HL-60 (cell line): Measurements from ENCODE around the gene SLC40A1.

Experiments used
- DNase-seq, 2 experiments: peaks; one replicate each; pipeline ENCODE4 v3.0.0-alpha.2; 2010 to 2020; ENCODE audit warnings: low read depth in 1 of 2, low spot score in 1 of 2
- H3K27ac ChIP-seq: fragments of 250-450 bp; sonication (Bioruptor Pico); replicated peaks from 2 replicates; pipeline ENCODE4 v1.5.1; 2020; ENCODE audit warnings: mild to moderate bottlenecking, moderate library complexity
- H3K27me3 ChIP-seq: fragments of 250-450 bp; sonication (Bioruptor Pico); 2 replicates; pipeline ENCODE4 v1.5.1; 2021; ENCODE audit warnings: mild to moderate bottlenecking, moderate library complexity; ENCODE audit not compliant: insufficient read depth, poor library complexity, severe bottlenecking
- H3K4me3 ChIP-seq: replicated peaks from 2 replicates; pipeline ENCODE4 v1.5.1; 2011; ENCODE audit warnings: mild to moderate bottlenecking, control low read depth, low read length; ENCODE audit not compliant: insufficient read depth
- GABPA ChIP-seq: IDR thresholded peaks from 2 replicates; pipeline ENCODE4 v1.6.1; 2012; ENCODE audit warnings: low read depth
- POLR2AphosphoS5 ChIP-seq: IDR thresholded peaks from 2 replicates; pipeline ENCODE4 v1.6.1; 2012; ENCODE audit warnings: low read depth
- SPI1 ChIP-seq: IDR thresholded peaks from 2 replicates; pipeline ENCODE4 v1.6.1; 2012; ENCODE audit warnings: low read depth, mild to moderate bottlenecking, borderline replicate concordance
- TF ChIP-seq, protein P1 (sequence below): IDR thresholded peaks from one replicate; pipeline ENCODE4 v1.5.1; 2011; ENCODE audit warnings: low read length, control low read depth, inconsistent platforms; ENCODE audit not compliant: insufficient read depth
- TF ChIP-seq, protein P2 (sequence below): IDR thresholded peaks from 2 replicates; pipeline ENCODE4 v1.6.1; 2012; ENCODE audit warnings: low read depth; ENCODE audit not compliant: insufficient replicate concordance

SLC40A1 gene

DNA sequence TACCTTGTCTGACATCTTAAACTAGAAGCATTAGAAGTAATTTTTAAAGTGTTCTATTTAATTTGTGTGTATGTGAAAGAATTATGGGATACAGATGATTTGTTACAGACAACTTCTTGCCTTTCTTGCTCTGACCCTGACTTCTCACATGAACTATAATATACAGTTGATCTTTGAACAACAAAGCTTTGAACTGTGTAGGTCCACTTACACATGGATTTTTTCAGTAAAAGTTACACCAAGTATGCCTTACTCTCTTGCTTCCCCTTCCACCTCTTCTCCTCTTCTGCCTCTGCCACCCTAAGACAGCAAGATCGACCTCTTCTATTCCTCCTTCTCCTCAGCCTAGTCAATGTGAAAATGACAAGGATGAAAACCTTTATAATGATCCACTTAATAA, 42.2 kb downstream of the SLC40A1 start:
- TF ChIP-seq, protein P1, sequence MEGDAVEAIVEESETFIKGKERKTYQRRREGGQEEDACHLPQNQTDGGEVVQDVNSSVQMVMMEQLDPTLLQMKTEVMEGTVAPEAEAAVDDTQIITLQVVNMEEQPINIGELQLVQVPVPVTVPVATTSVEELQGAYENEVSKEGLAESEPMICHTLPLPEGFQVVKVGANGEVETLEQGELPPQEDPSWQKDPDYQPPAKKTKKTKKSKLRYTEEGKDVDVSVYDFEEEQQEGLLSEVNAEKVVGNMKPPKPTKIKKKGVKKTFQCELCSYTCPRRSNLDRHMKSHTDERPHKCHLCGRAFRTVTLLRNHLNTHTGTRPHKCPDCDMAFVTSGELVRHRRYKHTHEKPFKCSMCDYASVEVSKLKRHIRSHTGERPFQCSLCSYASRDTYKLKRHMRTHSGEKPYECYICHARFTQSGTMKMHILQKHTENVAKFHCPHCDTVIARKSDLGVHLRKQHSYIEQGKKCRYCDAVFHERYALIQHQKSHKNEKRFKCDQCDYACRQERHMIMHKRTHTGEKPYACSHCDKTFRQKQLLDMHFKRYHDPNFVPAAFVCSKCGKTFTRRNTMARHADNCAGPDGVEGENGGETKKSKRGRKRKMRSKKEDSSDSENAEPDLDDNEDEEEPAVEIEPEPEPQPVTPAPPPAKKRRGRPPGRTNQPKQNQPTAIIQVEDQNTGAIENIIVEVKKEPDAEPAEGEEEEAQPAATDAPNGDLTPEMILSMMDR, result no peak
- TF ChIP-seq, protein P2, sequence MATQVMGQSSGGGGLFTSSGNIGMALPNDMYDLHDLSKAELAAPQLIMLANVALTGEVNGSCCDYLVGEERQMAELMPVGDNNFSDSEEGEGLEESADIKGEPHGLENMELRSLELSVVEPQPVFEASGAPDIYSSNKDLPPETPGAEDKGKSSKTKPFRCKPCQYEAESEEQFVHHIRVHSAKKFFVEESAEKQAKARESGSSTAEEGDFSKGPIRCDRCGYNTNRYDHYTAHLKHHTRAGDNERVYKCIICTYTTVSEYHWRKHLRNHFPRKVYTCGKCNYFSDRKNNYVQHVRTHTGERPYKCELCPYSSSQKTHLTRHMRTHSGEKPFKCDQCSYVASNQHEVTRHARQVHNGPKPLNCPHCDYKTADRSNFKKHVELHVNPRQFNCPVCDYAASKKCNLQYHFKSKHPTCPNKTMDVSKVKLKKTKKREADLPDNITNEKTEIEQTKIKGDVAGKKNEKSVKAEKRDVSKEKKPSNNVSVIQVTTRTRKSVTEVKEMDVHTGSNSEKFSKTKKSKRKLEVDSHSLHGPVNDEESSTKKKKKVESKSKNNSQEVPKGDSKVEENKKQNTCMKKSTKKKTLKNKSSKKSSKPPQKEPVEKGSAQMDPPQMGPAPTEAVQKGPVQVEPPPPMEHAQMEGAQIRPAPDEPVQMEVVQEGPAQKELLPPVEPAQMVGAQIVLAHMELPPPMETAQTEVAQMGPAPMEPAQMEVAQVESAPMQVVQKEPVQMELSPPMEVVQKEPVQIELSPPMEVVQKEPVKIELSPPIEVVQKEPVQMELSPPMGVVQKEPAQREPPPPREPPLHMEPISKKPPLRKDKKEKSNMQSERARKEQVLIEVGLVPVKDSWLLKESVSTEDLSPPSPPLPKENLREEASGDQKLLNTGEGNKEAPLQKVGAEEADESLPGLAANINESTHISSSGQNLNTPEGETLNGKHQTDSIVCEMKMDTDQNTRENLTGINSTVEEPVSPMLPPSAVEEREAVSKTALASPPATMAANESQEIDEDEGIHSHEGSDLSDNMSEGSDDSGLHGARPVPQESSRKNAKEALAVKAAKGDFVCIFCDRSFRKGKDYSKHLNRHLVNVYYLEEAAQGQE, result no peak
- TF ChIP-seq SPI1 (no peak), POLR2AphosphoS5 (no peak), GABPA (no peak)
- Histone ChIP-seq H3K4me3 (no peak overlapping the region), H3K27me3 (no peaks in the 10 kb centered on the region), H3K27ac (no peak overlapping the region)
- no peak for DNase-seq

DNA sequence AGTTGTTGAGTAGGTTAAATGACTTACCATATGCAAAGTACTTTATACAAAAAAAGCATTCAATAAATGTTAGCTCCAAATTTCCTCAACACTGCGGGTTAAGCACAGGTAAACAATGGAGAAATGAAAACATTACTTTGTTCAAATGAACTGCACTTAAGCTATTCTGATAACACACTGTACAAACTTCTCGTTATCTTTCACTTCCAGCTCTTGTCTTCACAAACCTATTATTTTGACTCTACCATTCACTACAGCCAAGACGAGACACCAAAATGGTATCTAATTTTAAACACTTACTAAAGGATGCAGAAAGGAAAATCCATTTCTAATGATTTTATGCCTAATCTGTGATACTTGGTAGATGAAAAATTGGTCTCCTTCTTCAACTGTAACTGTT, 43.8 kb downstream of the SLC40A1 start:
- no peaks in the 10 kb centered on the region for H3K27me3 ChIP-seq
- no peak for TF ChIP-seq GABPA
- TF ChIP-seq POLR2AphosphoS5, result no peak
- no peak for TF ChIP-seq SPI1
- TF ChIP-seq, protein P2, result no peak
- TF ChIP-seq, protein P1, result no peak
- H3K4me3 ChIP-seq, result no peak overlapping the region

DNA sequence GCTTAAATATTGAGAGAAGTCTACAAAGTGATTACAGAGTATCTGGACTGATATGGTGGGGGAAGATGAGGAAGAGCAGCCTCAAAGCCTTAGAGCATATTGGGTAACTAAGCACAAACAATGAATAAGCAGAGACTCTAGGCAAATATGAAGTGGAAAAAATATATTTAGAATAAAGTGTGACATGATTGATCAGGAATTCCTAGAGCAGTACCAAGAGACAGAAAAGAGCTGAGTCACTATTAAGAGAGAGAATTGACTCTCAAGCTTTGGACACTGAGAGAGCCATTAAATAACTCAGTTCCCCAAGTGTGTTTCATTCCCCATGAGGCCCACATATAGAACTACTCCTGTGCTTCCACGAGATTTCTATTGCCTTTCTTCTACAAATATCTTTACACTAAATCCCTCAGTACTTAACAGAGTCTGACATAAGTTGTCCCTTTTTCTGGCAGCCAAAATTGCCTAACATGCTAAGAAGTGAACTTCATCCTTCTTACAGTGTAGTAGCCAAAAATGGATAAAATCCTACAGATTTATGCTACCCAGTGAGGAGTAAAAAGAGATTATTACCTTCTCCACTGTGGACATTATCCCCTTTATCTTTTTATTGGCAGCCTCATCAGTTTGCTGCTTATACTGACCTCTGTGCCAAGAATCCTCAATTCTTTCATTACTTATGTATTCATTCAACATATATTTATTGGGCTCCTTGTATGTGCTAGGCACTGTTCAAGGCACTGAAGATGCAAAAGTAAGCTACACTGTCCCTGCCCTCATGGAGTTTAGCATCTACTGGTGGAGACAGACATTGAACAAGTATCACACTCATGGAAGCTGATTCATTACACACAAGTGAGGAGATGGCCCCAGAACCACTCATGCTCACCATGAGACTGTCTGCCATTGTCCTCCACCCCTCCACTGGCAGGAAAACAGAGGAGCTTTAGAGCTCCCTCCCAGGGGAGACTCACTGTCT, 45.4 kb downstream of the SLC40A1 start:
- TF ChIP-seq, protein P1, result no peak
- TF ChIP-seq POLR2AphosphoS5 (no peak), GABPA (no peak), SPI1 (no peak)
- TF ChIP-seq, protein P2, result no peak
- no peak for DNase-seq
- Histone ChIP-seq H3K4me3 (no peak overlapping the region), H3K27ac (no peak overlapping the region), H3K27me3 (no peaks in the 10 kb centered on the region)

More for the DNA sequence above, 43.8 kb downstream of the SLC40A1 start:
- no peak for DNase-seq
- no peak overlapping the region for H3K27ac ChIP-seq
